ENCODE measurements around the gene GFAP. TPM values are rescaled to one million over a fixed set of nuclear protein-coding genes. Genes with fewer than 3 reads are reported as not detected.

The GFAP gene
- total RNA-seq, 1 donor from 2014 or later = not detected

DNA sequence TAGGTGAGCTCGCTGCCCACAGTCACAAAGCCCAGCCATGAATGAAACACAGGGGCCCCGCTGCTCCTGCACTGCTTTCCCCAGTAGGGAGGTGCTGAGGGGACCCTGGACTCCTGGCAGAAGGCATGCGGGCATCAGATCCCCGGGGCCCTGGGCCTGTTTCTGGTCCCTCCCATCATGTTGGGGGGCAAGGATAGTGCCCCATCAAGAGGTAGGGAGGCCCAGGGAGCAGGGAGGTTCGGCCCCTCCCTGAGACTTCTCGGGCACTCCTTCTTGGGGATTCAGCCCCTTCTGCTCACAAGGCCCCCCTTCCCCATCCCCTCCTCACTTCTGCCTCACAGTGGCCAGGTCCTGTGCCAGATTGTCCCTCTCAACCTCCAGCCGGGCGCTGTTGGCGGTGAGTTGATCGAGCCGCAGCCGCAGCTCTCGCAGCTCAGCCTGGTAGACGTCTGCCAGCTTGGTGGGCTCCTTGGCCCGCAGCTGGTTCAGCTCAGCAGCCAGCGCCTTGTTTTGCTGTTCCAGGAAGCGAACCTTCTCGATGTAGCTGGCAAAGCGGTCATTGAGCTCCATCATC is 515 bp downstream of the GFAP start:
- Histone ChIP-seq H3K27ac (ENCODE audit: low read depth, low read length) (no peak overlapping the region), H3K9ac (ENCODE audit: low read length) (no peak overlapping the region), H3K4me3 (ENCODE audit: insufficient read depth, low read depth, low read length) (no peak overlapping the region), H3K4me1 (ENCODE audit: insufficient read depth, low read length) (peaks cover 18% of the 10 kb centered on the region), H3K79me2 (ENCODE audit: insufficient read depth, low read length) (no peaks in the 10 kb centered on the region), H4K20me1 (ENCODE audit: insufficient read depth, low read length) (no peaks in the 10 kb centered on the region), H3K9me3 (ENCODE audit: insufficient read depth, low read depth, low read length) (no peaks in the 10 kb centered on the region), H3K4me2 (ENCODE audit: low read length) (no peak overlapping the region), H2AFZ (ENCODE audit: low read depth, low read length) (no peak overlapping the region), H3K36me3 (ENCODE audit: insufficient read depth, low read length) (no peaks in the 10 kb centered on the region), H3K27me3 (ENCODE audit: insufficient read depth, low read length) (peaks cover 11% of the 10 kb centered on the region)
- FAIRE-seq (no peak), DNase-seq (ENCODE audit: low read depth) (no peak)
- Mint-ChIP-seq H3K4me1 (ENCODE audit: low read depth, unreplicated experiment) (peaks cover 2% of the 10 kb centered on the region), H3K4me3 (ENCODE audit: unreplicated experiment) (no peak overlapping the region), H3K9me3 (ENCODE audit: unreplicated experiment) (no peaks in the 10 kb centered on the region), H3K36me3 (ENCODE audit: low read depth, unreplicated experiment) (no peaks in the 10 kb centered on the region), H3K27me3 (ENCODE audit: low read depth, unreplicated experiment) (peaks cover 37% of the 10 kb centered on the region), H3K27ac (ENCODE audit: unreplicated experiment) (no peak overlapping the region)
- TF ChIP-seq EZH2 (IDR thresholded peaks at IDR 0.05; ENCODE audit: insufficient read depth, low read length) = no peak
- TF ChIP-seq, protein P1, sequence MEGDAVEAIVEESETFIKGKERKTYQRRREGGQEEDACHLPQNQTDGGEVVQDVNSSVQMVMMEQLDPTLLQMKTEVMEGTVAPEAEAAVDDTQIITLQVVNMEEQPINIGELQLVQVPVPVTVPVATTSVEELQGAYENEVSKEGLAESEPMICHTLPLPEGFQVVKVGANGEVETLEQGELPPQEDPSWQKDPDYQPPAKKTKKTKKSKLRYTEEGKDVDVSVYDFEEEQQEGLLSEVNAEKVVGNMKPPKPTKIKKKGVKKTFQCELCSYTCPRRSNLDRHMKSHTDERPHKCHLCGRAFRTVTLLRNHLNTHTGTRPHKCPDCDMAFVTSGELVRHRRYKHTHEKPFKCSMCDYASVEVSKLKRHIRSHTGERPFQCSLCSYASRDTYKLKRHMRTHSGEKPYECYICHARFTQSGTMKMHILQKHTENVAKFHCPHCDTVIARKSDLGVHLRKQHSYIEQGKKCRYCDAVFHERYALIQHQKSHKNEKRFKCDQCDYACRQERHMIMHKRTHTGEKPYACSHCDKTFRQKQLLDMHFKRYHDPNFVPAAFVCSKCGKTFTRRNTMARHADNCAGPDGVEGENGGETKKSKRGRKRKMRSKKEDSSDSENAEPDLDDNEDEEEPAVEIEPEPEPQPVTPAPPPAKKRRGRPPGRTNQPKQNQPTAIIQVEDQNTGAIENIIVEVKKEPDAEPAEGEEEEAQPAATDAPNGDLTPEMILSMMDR (IDR thresholded peaks at IDR 0.05; ENCODE audit: insufficient read depth, low read depth, low read length) = no peak

DNA sequence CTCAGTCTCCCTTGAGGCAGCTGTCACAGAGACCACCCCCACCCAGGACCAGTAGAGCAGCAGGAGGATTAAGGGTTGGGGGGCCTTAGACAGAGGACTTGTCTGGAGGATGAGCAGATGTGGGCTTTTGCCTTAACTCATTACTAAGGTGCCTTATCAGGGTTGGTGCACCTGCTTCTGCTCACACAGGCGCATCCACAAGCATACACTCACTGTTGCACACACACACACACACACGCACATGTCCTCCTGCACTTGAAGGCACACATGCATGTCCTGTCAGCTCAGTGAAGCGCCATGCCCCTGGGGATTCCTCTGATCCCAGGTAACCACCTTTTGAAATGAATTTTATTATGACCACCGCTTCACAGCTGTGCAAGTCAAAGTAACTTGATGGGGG is 1.2 kb downstream of the GFAP start:
- Histone ChIP-seq H3K27ac (ENCODE audit: low read depth, low read length) (no peak overlapping the region), H3K4me1 (ENCODE audit: insufficient read depth, low read length) (peaks cover 25% of the 10 kb centered on the region), H3K36me3 (ENCODE audit: insufficient read depth, low read length) (no peaks in the 10 kb centered on the region), H3K9ac (ENCODE audit: low read length) (no peak overlapping the region), H3K4me2 (ENCODE audit: low read length) (no peak overlapping the region), H3K79me2 (ENCODE audit: insufficient read depth, low read length) (no peaks in the 10 kb centered on the region), H3K27me3 (ENCODE audit: insufficient read depth, low read length) (peaks cover 11% of the 10 kb centered on the region), H4K20me1 (ENCODE audit: insufficient read depth, low read length) (no peaks in the 10 kb centered on the region), H3K9me3 (ENCODE audit: insufficient read depth, low read depth, low read length) (no peaks in the 10 kb centered on the region), H2AFZ (ENCODE audit: low read depth, low read length) (no peak overlapping the region), H3K4me3 (ENCODE audit: insufficient read depth, low read depth, low read length) (no peak overlapping the region)
- Mint-ChIP-seq H3K4me3 (ENCODE audit: unreplicated experiment) (no peak overlapping the region), H3K9me3 (ENCODE audit: unreplicated experiment) (no peaks in the 10 kb centered on the region), H3K27me3 (ENCODE audit: low read depth, unreplicated experiment) (peaks cover 37% of the 10 kb centered on the region), H3K27ac (ENCODE audit: unreplicated experiment) (no peak overlapping the region), H3K36me3 (ENCODE audit: low read depth, unreplicated experiment) (no peaks in the 10 kb centered on the region), H3K4me1 (ENCODE audit: low read depth, unreplicated experiment) (peaks cover 7% of the 10 kb centered on the region)
- FAIRE-seq (no peak), DNase-seq (ENCODE audit: low read depth) (no peak)
- no peak for TF ChIP-seq EZH2 (IDR thresholded peaks at IDR 0.05; ENCODE audit: insufficient read depth, low read length)
- TF ChIP-seq, protein P1 (IDR thresholded peaks at IDR 0.05; ENCODE audit: insufficient read depth, low read depth, low read length) = no peak

DNA sequence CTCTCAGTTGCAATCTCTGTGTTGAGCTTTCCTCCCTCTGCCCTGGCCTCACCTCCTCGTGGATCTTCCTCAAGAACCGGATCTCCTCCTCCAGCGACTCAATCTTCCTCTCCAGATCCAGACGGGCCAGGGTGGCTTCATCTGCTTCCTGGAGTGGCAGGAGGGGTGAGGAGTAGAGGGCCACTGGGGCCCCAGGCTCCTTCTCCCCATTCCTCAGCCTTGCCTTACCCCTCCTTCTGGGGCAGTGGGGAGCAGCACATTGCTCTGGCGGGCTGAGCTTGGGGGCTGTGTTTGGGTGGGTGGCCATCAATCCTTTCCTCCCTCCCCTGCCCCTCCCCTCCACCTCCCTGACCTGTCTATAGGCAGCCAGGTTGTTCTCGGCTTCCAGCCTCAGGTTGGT is 1.6 kb downstream of the GFAP start:
- Mint-ChIP-seq H3K4me3 (ENCODE audit: unreplicated experiment) (no peak overlapping the region), H3K27me3 (ENCODE audit: low read depth, unreplicated experiment) (peaks cover 37% of the 10 kb centered on the region), H3K27ac (ENCODE audit: unreplicated experiment) (no peak overlapping the region), H3K36me3 (ENCODE audit: low read depth, unreplicated experiment) (no peaks in the 10 kb centered on the region), H3K9me3 (ENCODE audit: unreplicated experiment) (no peaks in the 10 kb centered on the region), H3K4me1 (ENCODE audit: low read depth, unreplicated experiment) (peaks cover 7% of the 10 kb centered on the region)
- H3K4me2 ChIP-seq (ENCODE audit: low read length) = no peak overlapping the region
- H3K27me3 ChIP-seq (ENCODE audit: insufficient read depth, low read length) = peaks cover 11% of the 10 kb centered on the region
- H3K9ac ChIP-seq (ENCODE audit: low read length) = no peak overlapping the region
- H2AFZ ChIP-seq (ENCODE audit: low read depth, low read length) = no peak overlapping the region
- H3K4me3 ChIP-seq (ENCODE audit: insufficient read depth, low read depth, low read length) = no peak overlapping the region
- no peaks in the 10 kb centered on the region for H4K20me1 ChIP-seq (ENCODE audit: insufficient read depth, low read length)
- no peaks in the 10 kb centered on the region for H3K9me3 ChIP-seq (ENCODE audit: insufficient read depth, low read depth, low read length)
- no peaks in the 10 kb centered on the region for H3K79me2 ChIP-seq (ENCODE audit: insufficient read depth, low read length)
- TF ChIP-seq, protein P1 (IDR thresholded peaks at IDR 0.05; ENCODE audit: insufficient read depth, low read depth, low read length) = no peak
- TF ChIP-seq EZH2 (IDR thresholded peaks at IDR 0.05; ENCODE audit: insufficient read depth, low read length) = no peak
- H3K4me1 ChIP-seq (ENCODE audit: insufficient read depth, low read length) = peaks cover 27% of the 10 kb centered on the region
- no peak overlapping the region for H3K27ac ChIP-seq (ENCODE audit: low read depth, low read length)
- no peak for DNase-seq (ENCODE audit: low read depth)
- no peak for FAIRE-seq
- H3K36me3 ChIP-seq (ENCODE audit: insufficient read depth, low read length) = no peaks in the 10 kb centered on the region

All from astrocyte (in vitro differentiated cells and primary cell).